HG03108 (cell line): ENCODE measurements around the gene ALDH3A2.

Experiments
- ATAC-seq: cut with Tn5 transposase; IDR thresholded peaks from one replicate; pipeline ENCODE4 v1.9.1; 2021; ENCODE audit warnings: moderate library complexity; ENCODE audit not compliant: unreplicated experiment

ALDH3A2 gene

GRCh38 chr17:19648475-19649273 is at the start of gene ALDH3A2:
Gene ALDH3A2 (plus strand): TSS chr17:19648751. CDS start chr17:19648972, 221 bp downstream.
- peak; percentile 91 for ATAC-seq

GRCh38 chr17:19610311-19610710 is 38.2 kb upstream of the ALDH3A2 start:
- ATAC-seq, result no peak

GRCh38 chr17:19610879-19611278 is 37.7 kb upstream of the ALDH3A2 start:
- no peak for ATAC-seq

GRCh38 chr17:19613979-19614378 is 34.6 kb upstream of the ALDH3A2 start:
- ATAC-seq, result no peak

- no peak for ATAC-seq
Observed at GRCh38 chr17:19614900-19615299, 33.7 kb upstream of the ALDH3A2 start.

- ATAC-seq, result no peak
Observed at GRCh38 chr17:19618015-19618414, 30.5 kb upstream of the ALDH3A2 start.

- no peak for ATAC-seq
Observed at GRCh38 chr17:19619705-19620325, 28.7 kb upstream of the ALDH3A2 start.

- ATAC-seq, result no peak
Observed at GRCh38 chr17:19621697-19622096, 26.9 kb upstream of the ALDH3A2 start.

- ATAC-seq, result no peak
Observed at GRCh38 chr17:19626079-19626478, 22.5 kb upstream of the ALDH3A2 start.

- ATAC-seq, result no peak
Observed at GRCh38 chr17:19629449-19629848, 19.1 kb upstream of the ALDH3A2 start.

GRCh38 chr17:19630035-19630434 is 18.5 kb upstream of the ALDH3A2 start:
- ATAC-seq, result no peak

- ATAC-seq, result no peak
Observed at GRCh38 chr17:19630661-19631060, 17.9 kb upstream of the ALDH3A2 start.

- no peak for ATAC-seq
Observed at GRCh38 chr17:19631905-19632304, 16.6 kb upstream of the ALDH3A2 start.

- no peak for ATAC-seq
Observed at GRCh38 chr17:19641687-19642372, 6.7 kb upstream of the ALDH3A2 start.

GRCh38 chr17:19642373-19642893 is 6.1 kb upstream of the ALDH3A2 start:
- no peak for ATAC-seq

GRCh38 chr17:19644493-19645210 is 3.9 kb upstream of the ALDH3A2 start:
- no peak for ATAC-seq

GRCh38 chr17:19645734-19646201 is 2.8 kb upstream of the ALDH3A2 start:
- ATAC-seq, result no peak

GRCh38 chr17:19646788-19647696 is 1.5 kb upstream of the ALDH3A2 start:
- no peak for ATAC-seq

GRCh38 chr17:19647697-19648474 is 665 bp upstream of the ALDH3A2 start:
- ATAC-seq, result peak; percentile 5
